Upper lobe of left lung (tissue), 6 donors: ENCODE data around the gene GLOD5. TPM values are rescaled to one million over a fixed set of nuclear protein-coding genes. Genes with fewer than 3 reads are reported as not detected.

ENCODE experiments used
- ATAC-seq, 2 donors: fragments of 200-7000 bp; cut with Tn5 transposase; one replicate each; pipeline ENCODE4 v1.9.1; 2022; ENCODE audit warnings: mild to moderate bottlenecking in 2 of 2, moderate library complexity in 2 of 2; ENCODE audit not compliant: low FRiP score in 2 of 2
- DNase-seq, 2 donors: peaks; one replicate each; pipeline ENCODE4 v3.0.0-alpha.2; 2019 to 2020
- H3K27ac ChIP-seq, 4 donors: fragments of 200-600 bp; sonication (generic); one replicate each; pipeline ENCODE4 v1.5.1; 2016 to 2019
- H3K27me3 ChIP-seq, 4 donors: fragments of 200-600 bp; sonication (generic); one replicate each; pipeline ENCODE4 v1.5.1; 2017 to 2019
- H3K36me3 ChIP-seq, 4 donors: fragments of 200-600 bp; sonication (generic); one replicate each; pipeline ENCODE4 v1.5.1; 2016 to 2019
- H3K4me1 ChIP-seq, 4 donors: fragments of 200-600 bp; sonication (generic); one replicate each; pipeline ENCODE4 v1.5.1; 2018 to 2019
- H3K4me3 ChIP-seq, 4 donors: fragments of 200-600 bp; sonication (generic); one replicate each; pipeline ENCODE4 v1.5.1; 2017 to 2019; ENCODE audit warnings: mild to moderate bottlenecking in 2 of 4, moderate library complexity in 1 of 4
- H3K9me3 ChIP-seq, 4 donors: fragments of 200-600 bp; sonication (generic); one replicate each; pipeline ENCODE4 v1.5.1; 2018 to 2019
- CTCF ChIP-seq, 6 experiments: fragments of 450-650 bp in 4 of 6; fragments of 200-600 bp in 2 of 6; sonication (generic) in 2 of 6; IDR thresholded peaks; one replicate each; pipeline ENCODE4 v1.5.1; 2016 to 2019; ENCODE audit warnings: antibody characterized with exemption in 6 of 6
- EP300 ChIP-seq, 4 donors: sonication (generic); formaldehyde crosslinking; IDR thresholded peaks; one replicate each; pipeline ENCODE4 v1.5.1; 2017; ENCODE audit warnings: antibody characterized with exemption in 4 of 4, control low read depth in 2 of 4
- POLR2A ChIP-seq, 4 donors: fragments of 450-650 bp; IDR thresholded peaks; one replicate each; pipeline ENCODE4 v1.5.1; 2016 to 2017; ENCODE audit warnings: antibody characterized with exemption in 4 of 4, mild to moderate bottlenecking in 2 of 4
- POLR2AphosphoS5 ChIP-seq, 2 donors: sonication (generic); formaldehyde crosslinking; IDR thresholded peaks; one replicate each; pipeline ENCODE4 v1.5.1; 2017; ENCODE audit warnings: antibody characterized with exemption in 2 of 2
- WGBS, 2 donors: methylation state at CpG; one replicate each; pipeline ENCODE4 v1.1.5; 2017 to 2018; 5-methylcytosine and 5-hydroxymethylcytosine counted together
- total RNA-seq, 6 donors: library from RNA; depleted of rRNA in 4 of 6; stranded (reverse); fragments of >200 nt in 4 of 6; gene quantifications; one replicate each; pipeline versions ENCODE4 v1.1.0 to v1.2.1, GENCODE V29; 2016 to 2021
- donor health status: DM: no; HTN: no; CAD: no; lungs with moderate emphysema.
- donor health status: DM: no; HTN: yes; CAD: no; lungs with severe emphysema.

Gene GLOD5
- total RNA-seq, 6 donors from 2014 or later, result 1.1 to 2.1 (median 2.0) TPM; not detected in 2

GRCh38 chrX:48754238-48754637 lies 7.3 kb upstream of the GLOD5 start:
- 70% methylated on average over 8 of the region's 8 CpGs; no CpG with 5 or more reads in 1 of the 2 donors for WGBS, 2 donors
- Histone ChIP-seq H3K4me3 (no peak overlapping the region), H3K27ac (no peak overlapping the region), H3K27me3 (peaks cover 0 to 5% (median 0%) of the 10 kb centered on the region in 4 donors), H3K9me3 (no peaks in the 10 kb centered on the region), H3K36me3 (no peaks in the 10 kb centered on the region), H3K4me1 (no peaks in the 10 kb centered on the region)
- TF ChIP-seq EP300 (IDR thresholded peaks at IDR 0.05) (no peak), CTCF (IDR thresholded peaks at IDR 0.05) (no peak), POLR2A (IDR thresholded peaks at IDR 0.05) (no peak), POLR2AphosphoS5 (IDR thresholded peaks at IDR 0.05) (no peak)
- peak in 1 of 2 donors; percentile 32 for ATAC-seq
- no peak for DNase-seq

GRCh38 chrX:48769230-48769629 lies 7.7 kb downstream of the GLOD5 start:
- Histone ChIP-seq H3K9me3 (no peaks in the 10 kb centered on the region), H3K27ac (no peak overlapping the region), H3K4me3 (no peak overlapping the region), H3K27me3 (no peaks in the 10 kb centered on the region), H3K36me3 (no peaks in the 10 kb centered on the region), H3K4me1 (no peaks in the 10 kb centered on the region)
- WGBS, 2 donors, result 75 to 78% methylated on average over 6 of the region's 6 CpGs
- TF ChIP-seq POLR2A (IDR thresholded peaks at IDR 0.05), result no peak
- TF ChIP-seq EP300 (IDR thresholded peaks at IDR 0.05), result no peak
- TF ChIP-seq CTCF (IDR thresholded peaks at IDR 0.05), result no peak
- TF ChIP-seq POLR2AphosphoS5 (IDR thresholded peaks at IDR 0.05), result no peak
- ATAC-seq (no peak), DNase-seq (no peak)

- H3K4me3 ChIP-seq, result no peak overlapping the region
- H3K27ac ChIP-seq, result no peak overlapping the region
- no peaks in the 10 kb centered on the region for H3K4me1 ChIP-seq
- H3K36me3 ChIP-seq, result no peaks in the 10 kb centered on the region
- WGBS, 2 donors, result 75% methylated on average over 6 of the region's 6 CpGs
- no peaks in the 10 kb centered on the region for H3K9me3 ChIP-seq
- ATAC-seq (no peak), DNase-seq (no peak)
- no peaks in the 10 kb centered on the region for H3K27me3 ChIP-seq
- TF ChIP-seq POLR2A (IDR thresholded peaks at IDR 0.05) (no peak), POLR2AphosphoS5 (IDR thresholded peaks at IDR 0.05) (no peak), CTCF (IDR thresholded peaks at IDR 0.05) (no peak), EP300 (IDR thresholded peaks at IDR 0.05) (no peak)
Observed at GRCh38 chrX:48770296-48770695, 8.7 kb downstream of the GLOD5 start.

GRCh38 chrX:48772602-48773001 lies 11.1 kb downstream of the GLOD5 start:
- Histone ChIP-seq H3K27me3 (no peaks in the 10 kb centered on the region), H3K4me3 (no peak overlapping the region), H3K27ac (no peak overlapping the region), H3K9me3 (no peaks in the 10 kb centered on the region), H3K36me3 (no peaks in the 10 kb centered on the region), H3K4me1 (no peaks in the 10 kb centered on the region)
- DNase-seq, result no peak
- no peak for ATAC-seq
- TF ChIP-seq POLR2A (IDR thresholded peaks at IDR 0.05) (no peak), EP300 (IDR thresholded peaks at IDR 0.05) (no peak), POLR2AphosphoS5 (IDR thresholded peaks at IDR 0.05) (no peak), CTCF (IDR thresholded peaks at IDR 0.05) (no peak)
- WGBS, 2 donors, result 79 to 87% methylated on average over 6 of the region's 6 CpGs

- Histone ChIP-seq H3K36me3 (no peaks in the 10 kb centered on the region), H3K4me3 (no peak overlapping the region), H3K27ac (no peak overlapping the region), H3K9me3 (no peaks in the 10 kb centered on the region), H3K27me3 (no peaks in the 10 kb centered on the region), H3K4me1 (no peaks in the 10 kb centered on the region)
- DNase-seq (no peak), ATAC-seq (no peak)
- TF ChIP-seq POLR2A (IDR thresholded peaks at IDR 0.05) (no peak), POLR2AphosphoS5 (IDR thresholded peaks at IDR 0.05) (no peak), EP300 (IDR thresholded peaks at IDR 0.05) (no peak), CTCF (IDR thresholded peaks at IDR 0.05) (no peak)
- 69 to 75% methylated on average over 13 of the region's 13 CpGs for WGBS, 2 donors
Observed at GRCh38 chrX:48776818-48777439, 15.4 kb downstream of the GLOD5 start.
